ENCODE data around the gene ABCC6.
"Not testable (repeated sequence)": the region's sequence is repeated elsewhere in the genome, so short reads cannot be mapped to it uniquely, and the experiment has no call there.

The ABCC6 gene

GRCh38 chr16:16222850-16223661, at the start of gene ABCC6:
Gene ABCC6 (minus strand): TSS chr16:16223494. CDS start chr16:16223434, 60 bp downstream.
- DNase-seq: not testable (repeated sequence)

GRCh38 chr16:16272573-16273221, 49.4 kb upstream of the ABCC6 start:
- not testable (repeated sequence) for DNase-seq

GRCh38 chr16:16271658-16272057, 48.4 kb upstream of the ABCC6 start:
- DNase-seq: not testable (repeated sequence)

- not testable (repeated sequence) for DNase-seq
Observed at GRCh38 chr16:16268185-16268808, 45.0 kb upstream of the ABCC6 start.

- DNase-seq: not testable (repeated sequence)
Observed at GRCh38 chr16:16267708-16268107, 44.4 kb upstream of the ABCC6 start.

- DNase-seq: not testable (repeated sequence)
Observed at GRCh38 chr16:16265044-16265443, 41.8 kb upstream of the ABCC6 start.

- DNase-seq: not testable (repeated sequence)
Observed at GRCh38 chr16:16263947-16264346, 40.7 kb upstream of the ABCC6 start.

- DNase-seq: not testable (repeated sequence)
Observed at GRCh38 chr16:16262954-16263555, 39.8 kb upstream of the ABCC6 start.

- DNase-seq: not testable (repeated sequence)
Observed at GRCh38 chr16:16259971-16260370, 36.7 kb upstream of the ABCC6 start.

GRCh38 chr16:16258822-16259221, 35.5 kb upstream of the ABCC6 start:
- DNase-seq: not testable (repeated sequence)

GRCh38 chr16:16257301-16257923, 34.1 kb upstream of the ABCC6 start:
- not testable (repeated sequence) for DNase-seq

- not testable (repeated sequence) for DNase-seq
Observed at GRCh38 chr16:16252377-16252776, 29.1 kb upstream of the ABCC6 start.

GRCh38 chr16:16249621-16250330, 26.5 kb upstream of the ABCC6 start:
- not testable (repeated sequence) for DNase-seq

GRCh38 chr16:16247439-16247838, 24.1 kb upstream of the ABCC6 start:
- not testable (repeated sequence) for DNase-seq

GRCh38 chr16:16246578-16247262, 23.4 kb upstream of the ABCC6 start:
- not testable (repeated sequence) for DNase-seq

GRCh38 chr16:16243886-16244285, 20.6 kb upstream of the ABCC6 start:
- not testable (repeated sequence) for DNase-seq

GRCh38 chr16:16240667-16241066, 17.4 kb upstream of the ABCC6 start:
- DNase-seq: not testable (repeated sequence)

- DNase-seq: not testable (repeated sequence)
Observed at GRCh38 chr16:16237738-16238137, 14.4 kb upstream of the ABCC6 start.

GRCh38 chr16:16237071-16237470, 13.8 kb upstream of the ABCC6 start:
- not testable (repeated sequence) for DNase-seq

- not testable (repeated sequence) for DNase-seq
Observed at GRCh38 chr16:16232692-16233061, 9.4 kb upstream of the ABCC6 start.

- DNase-seq: not testable (repeated sequence)
Observed at GRCh38 chr16:16223662-16224241, 458 bp upstream of the ABCC6 start.
